ENCODE results near the gene BCAS3.

The BCAS3 gene

GRCh38 chr17:61081959-61082358 lies 404.3 kb downstream of the BCAS3 start:
- DNase-seq, result no peak

- DNase-seq, result no peak
These were observed 406.6 kb downstream of the BCAS3 start for GRCh38 chr17:61084260-61084659.

DNA sequence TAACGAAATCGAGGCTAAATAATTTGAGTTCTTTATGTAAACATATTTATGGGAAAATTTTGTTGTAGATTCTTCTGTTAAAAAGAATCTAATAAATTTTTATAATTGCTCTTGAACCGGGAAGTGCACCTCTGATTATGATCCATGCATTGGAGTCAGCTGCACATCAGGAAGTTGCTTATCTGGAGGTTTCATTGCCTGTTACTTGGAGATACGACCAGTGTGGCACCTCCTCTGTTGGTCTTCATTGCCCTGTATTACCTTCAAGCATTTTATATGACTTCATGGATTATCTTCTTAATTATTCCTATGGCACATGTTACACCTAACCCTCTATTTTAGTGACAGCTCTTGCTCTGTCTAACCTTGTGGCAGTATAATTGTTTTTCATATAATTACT lies 409.4 kb downstream of the BCAS3 start:
- no peak for DNase-seq

- no peak for DNase-seq
These were observed 410.9 kb downstream of the BCAS3 start for GRCh38 chr17:61088556-61088955.

DNA sequence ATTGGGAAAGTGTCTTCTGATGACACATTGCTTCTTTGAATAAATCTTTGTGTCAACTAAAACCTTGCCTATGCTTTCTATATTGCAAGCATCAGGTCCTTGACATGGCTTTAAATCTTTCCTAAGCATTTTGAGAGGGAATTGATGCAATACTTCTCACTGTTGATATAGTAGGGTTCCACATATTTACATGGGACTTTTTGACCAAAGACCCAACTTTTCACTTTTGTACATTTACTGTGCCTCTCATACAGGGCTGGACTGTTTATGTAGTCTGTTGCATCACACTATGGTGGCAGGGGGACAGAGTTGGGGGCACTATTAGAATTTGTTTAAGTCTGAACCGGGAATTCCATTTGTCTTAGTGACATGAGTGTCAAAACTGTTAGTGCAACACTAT lies 413.4 kb downstream of the BCAS3 start:
- DNase-seq, result no peak

GRCh38 chr17:61097781-61098180 lies 420.1 kb downstream of the BCAS3 start:
- DNase-seq, result no peak

GRCh38 chr17:61106354-61106753 lies 428.7 kb downstream of the BCAS3 start:
- DNase-seq, result no peak

GRCh38 chr17:61116577-61116976 lies 438.9 kb downstream of the BCAS3 start:
- no peak for DNase-seq

- no peak for DNase-seq
These were observed 440.3 kb downstream of the BCAS3 start for GRCh38 chr17:61117983-61118382.

DNA sequence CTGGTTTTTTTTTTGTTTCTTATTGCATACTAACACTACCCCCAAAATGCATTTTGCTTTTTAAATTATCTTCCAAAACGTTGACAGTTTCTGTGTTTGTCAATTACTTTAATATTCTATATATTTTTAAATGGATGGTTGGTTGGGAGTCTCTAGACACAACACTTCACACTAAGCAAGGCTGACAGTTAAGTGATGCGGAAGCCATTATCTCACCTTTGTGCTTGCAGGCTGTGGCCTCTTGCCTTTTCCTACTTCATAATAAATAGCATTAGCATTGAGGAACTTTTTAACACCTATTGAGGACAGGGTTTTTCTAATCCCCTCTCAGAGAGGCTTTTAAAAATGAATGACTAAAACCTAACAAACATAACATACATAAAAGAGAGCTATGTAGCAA lies 441.2 kb downstream of the BCAS3 start:
- DNase-seq, result no peak

DNA sequence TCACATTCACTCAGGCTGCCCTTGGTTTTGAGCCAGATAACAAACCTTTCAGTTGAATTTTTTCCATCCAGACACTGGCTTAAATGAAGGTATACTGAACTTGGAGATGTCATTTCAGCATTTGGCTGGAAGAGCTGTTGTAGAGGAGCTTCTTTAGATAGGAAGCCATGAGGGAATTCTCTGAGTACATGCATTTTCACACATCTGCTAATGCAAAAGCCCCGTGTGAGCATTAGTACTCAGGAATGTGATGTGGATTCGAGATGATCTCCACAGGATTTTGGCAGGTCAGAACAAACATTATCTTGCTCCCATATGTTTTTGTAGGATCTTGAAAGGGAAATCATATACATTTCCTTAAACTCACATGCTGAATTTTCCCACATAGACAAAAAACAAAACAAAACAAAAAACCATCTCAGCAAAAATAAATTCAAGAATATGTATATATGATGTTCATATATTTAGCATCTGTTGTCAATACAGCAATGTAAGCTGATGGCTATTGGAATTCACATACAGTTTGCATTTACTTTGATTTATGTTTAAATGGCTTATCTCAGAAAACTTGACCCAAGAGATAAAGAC lies 444.8 kb downstream of the BCAS3 start:
- no peak for DNase-seq

DNA sequence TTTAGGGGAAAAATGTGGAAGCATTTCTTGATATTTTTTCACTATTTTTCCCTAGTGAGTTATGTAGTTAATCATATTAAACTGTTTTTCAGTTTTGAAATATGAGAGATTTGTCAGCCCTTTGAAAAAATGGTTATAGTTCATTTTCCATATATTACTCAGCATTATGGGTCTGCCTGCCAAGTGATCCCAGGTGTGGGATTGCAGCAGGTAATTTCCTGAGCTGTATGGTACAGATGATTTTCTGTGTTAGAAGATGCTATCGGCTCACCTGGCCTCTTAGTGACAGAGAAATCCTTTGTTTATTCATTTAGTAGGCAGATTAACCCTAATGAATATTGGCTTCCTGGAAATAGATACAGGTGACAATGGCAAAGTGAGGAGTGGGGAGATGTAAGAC lies 446.9 kb downstream of the BCAS3 start:
- no peak for DNase-seq

DNA sequence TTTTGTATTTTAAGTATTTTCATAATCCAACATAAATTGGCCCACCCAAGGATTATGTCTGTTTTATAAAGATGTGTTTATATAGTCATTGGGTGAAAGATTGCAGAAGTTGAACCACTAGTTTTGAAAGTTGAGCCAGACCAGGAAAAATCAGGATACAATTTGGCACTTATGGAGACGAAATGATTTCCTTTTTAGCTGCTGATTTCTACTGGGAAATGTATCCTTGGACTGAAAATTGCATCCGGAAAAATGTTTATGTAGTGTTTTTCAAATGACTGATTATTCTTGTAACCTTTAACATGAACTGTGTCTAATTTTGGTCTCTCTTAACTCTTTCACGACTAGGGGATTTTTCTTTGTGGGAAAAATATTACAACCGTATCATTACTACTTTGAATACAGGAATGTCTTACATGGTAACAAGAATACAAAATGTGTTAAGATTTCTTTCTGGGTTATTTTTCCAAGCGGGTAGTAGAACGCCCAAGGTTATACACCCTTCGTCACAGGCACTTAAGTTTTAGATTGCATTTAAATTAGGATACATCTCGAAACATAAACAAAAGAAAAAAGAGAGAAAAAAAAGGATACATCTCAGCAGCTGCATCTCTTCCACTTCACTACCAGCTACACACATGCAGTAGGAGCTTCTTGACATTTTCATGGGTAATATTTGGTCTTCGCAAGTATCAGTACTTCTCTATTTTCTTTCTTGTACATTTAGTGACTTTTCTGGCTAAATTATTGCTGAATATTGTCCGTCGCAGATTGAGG lies 449.0 kb downstream of the BCAS3 start:
- DNase-seq, result no peak

- DNase-seq, result no peak
These were observed 450.3 kb downstream of the BCAS3 start for GRCh38 chr17:61127960-61128359.

- no peak for DNase-seq
These were observed 451.0 kb downstream of the BCAS3 start for GRCh38 chr17:61128661-61129115.

- no peak for DNase-seq
These were observed 451.9 kb downstream of the BCAS3 start for GRCh38 chr17:61129267-61130254.

GRCh38 chr17:61130330-61130729 lies 452.7 kb downstream of the BCAS3 start:
- no peak for DNase-seq

DNA sequence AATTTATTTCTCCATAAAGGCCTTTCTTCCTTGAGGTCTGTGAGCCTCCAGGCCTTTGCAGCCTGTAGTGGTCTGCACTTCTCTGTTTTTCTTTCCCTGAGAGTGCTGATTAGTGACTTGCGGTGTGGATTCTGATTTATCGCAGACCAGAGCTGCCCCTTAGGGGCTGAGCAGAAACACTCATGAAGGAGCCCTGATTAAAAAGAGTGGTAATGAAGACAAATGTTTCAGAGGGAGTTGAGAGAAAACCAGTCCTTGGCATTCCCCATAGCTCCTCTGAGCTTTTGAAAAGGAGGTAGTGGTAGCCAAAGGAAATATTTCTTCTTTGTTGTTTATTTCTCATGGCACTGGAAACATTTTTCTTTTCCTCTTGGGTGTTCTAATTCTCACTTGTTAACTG lies 453.9 kb downstream of the BCAS3 start:
- DNase-seq, result no peak

- DNase-seq, result no peak
These were observed 454.9 kb downstream of the BCAS3 start for GRCh38 chr17:61132524-61132923.

- no peak for DNase-seq
These were observed 456.2 kb downstream of the BCAS3 start for GRCh38 chr17:61133853-61134252.

DNA sequence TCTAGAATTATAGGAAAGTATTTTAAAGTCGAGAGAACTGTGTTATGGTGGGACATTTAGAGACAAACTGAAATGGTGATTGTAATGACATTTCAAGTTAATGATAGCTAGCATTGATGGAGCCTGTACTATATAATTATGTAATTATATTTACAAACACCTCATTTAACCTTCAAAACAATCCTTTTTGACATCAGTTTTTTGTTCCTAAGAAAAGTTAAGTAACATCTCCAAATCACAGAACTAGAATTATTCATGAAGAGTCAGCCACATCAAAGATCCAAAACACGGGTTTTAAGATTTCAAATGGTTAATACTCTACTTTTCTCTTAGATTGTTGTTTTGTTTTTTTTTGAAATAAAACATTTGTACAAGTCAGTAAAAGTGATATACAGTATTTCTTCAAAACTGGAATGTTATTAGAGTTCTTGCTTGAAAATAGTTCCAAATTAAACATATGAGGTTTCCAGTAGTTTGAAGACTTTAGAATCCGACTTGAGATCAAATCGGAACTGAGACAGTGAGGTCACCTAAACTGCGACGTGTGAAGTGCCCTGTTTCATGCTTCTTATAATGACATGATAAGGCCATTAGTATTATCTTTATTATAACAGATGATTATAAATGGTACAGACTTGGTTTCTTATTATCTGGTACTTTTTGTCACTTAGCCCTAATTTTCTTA lies 457.0 kb downstream of the BCAS3 start:
- no peak for DNase-seq

GRCh38 chr17:61135782-61136181 lies 458.1 kb downstream of the BCAS3 start:
- no peak for DNase-seq

- no peak for DNase-seq
These were observed 458.6 kb downstream of the BCAS3 start for GRCh38 chr17:61136296-61136695.
